ENCODE data around the gene FUS.
"Not testable (repeated sequence)": the region's sequence is repeated elsewhere in the genome, so short reads cannot be mapped to it uniquely, and the experiment has no call there.

The FUS gene

GRCh38 chr16:31179747-31180459 lies at the start of gene FUS:
FUS (plus strand) TSS chr16:31180139; CDS start chr16:31180215, 76 bp downstream.
- DNase-seq = peak; percentile 90

- DNase-seq = no peak
Measured at GRCh38 chr16:31130336-31130891, 49.5 kb upstream of the FUS start.

DNA sequence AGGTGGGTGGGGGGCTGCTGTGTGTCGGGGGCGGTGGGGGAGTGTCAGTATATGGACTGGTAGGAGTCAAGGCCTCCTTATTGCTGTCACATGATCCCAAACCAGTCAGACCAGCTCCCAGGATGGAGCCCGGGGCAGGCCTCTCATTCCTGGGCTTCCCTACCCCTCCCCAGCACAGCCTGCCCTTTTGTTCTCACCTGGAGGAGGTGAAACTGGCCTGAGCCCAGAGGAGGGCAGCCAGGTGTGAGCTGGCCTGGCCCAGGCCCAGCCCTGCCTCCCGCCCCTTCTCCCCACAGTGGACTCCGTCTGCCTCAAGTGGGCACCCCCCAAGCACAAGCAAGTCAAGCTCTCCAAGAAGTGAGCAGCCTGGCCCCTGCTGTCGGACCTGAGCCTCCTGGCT lies 49.0 kb upstream of the FUS start:
- no peak for DNase-seq

DNA sequence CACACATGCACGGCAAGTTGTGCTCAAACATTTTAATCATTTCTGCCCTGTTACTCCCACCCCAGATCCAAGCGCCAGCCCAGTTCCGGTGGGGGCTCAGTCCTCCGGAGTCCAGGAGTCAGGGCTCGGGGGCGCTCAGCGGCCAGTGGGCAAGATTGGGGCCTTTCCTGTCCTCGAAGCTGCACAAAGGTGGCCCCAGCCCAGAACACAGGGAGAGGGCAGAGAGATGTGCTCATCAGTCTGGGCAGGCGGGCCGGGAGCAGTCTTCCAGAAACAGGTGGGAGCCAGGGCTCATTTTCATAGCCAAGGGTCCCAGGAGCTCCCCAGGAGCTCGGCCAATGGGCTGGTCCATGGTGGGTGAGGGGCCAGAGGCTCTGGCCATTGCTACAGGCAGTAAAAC lies 48.5 kb upstream of the FUS start:
- no peak for DNase-seq

GRCh38 chr16:31131841-31132271 lies 48.1 kb upstream of the FUS start:
- DNase-seq = no peak

DNA sequence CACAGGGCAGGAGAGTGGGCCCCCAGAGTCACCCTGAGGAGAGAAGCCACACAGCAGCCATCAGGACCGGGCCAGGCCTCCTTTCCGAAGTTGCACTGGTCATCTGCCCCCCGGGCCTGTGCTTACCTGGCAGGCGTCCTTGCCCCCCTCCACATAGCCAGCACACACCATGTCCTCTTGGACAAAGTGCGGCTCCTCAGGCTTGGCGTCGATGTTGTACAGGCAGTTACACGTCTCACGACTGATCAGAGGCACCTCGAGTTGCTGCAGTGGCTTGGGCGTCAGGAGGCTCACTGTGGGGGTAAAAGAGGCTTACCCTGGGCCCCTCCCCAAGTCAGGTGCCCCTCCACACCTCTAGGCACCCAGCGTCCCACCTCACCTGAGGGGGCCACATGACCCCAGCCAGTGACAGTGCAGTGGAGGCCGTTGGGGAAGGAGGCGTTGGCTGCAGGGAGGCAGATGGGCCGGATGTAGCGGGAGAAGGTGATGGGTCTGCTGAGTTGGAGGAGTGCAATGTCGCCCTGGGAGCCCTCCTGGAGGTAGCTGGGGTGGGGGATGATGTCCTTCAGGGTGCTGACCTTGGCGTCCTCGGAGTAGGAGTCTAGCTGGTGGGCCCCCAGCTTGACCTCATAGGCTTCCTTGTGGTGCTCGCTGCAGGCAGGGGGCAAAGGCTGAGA lies 47.5 kb upstream of the FUS start:
- DNase-seq = no peak

- no peak for DNase-seq
Measured at GRCh38 chr16:31133046-31133501, 46.9 kb upstream of the FUS start.

- peak; percentile 30 for DNase-seq
Measured at GRCh38 chr16:31134091-31134571, 45.8 kb upstream of the FUS start.

- DNase-seq = no peak
Measured at GRCh38 chr16:31134625-31135534, 45.1 kb upstream of the FUS start.

- DNase-seq = peak; percentile 57
Measured at GRCh38 chr16:31135535-31136286, 44.2 kb upstream of the FUS start, which contains the start of gene PRSS8. PRSS8 (minus strand) TSS chr16:31135727; CDS start chr16:31135498, 229 bp downstream.

DNA sequence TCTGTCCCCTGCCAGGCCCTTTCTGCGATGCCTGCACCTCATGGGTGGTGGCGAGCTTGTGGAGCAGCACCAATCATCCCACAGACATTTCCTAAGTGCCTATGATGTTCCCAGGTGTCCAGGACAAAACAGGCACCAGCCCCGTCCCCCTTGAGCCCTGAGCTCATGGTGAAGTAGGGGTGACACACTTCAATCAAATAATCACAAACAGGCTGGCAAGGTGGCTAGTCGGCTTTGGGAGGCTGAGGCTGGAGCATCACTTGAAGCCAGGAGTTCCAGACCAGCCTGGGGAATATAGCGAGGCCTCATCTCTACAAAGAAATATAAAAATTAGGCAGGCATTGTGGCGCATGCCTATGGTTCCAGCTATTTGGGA lies 43.7 kb upstream of the FUS start:
- no peak for DNase-seq

DNA sequence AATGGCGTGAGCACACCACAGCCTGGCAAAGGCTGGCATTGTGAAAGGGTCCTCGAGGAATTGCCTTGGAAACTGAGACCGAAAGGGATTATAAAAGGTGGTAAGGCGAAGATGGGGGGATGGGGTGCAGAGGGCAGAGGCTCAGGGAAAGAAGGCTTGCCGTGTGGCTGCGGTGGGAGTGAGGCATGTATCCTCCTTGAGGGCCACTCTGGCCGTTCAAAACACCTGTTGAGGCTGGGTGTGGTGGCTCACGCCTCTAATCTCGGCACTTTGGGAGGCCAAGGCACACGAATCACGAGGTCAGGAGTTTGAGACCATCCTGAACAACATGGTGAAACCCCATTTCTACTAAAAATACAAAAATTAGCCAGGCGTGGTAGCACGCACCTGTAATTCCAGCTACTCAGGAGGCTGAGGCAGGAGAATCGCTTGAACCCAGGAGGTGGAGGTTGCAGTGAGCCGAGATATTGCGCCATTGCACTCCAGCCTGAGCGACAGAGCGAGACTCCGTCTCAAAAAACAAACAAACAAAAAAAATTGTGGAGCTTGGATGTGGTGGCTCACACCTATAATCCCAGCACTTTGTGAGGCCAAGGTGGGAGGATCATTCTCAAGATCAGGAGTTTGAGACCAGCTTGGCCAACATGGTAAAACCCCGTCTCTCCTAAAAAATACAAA lies 43.0 kb upstream of the FUS start:
- DNase-seq = not testable (repeated sequence)

DNA sequence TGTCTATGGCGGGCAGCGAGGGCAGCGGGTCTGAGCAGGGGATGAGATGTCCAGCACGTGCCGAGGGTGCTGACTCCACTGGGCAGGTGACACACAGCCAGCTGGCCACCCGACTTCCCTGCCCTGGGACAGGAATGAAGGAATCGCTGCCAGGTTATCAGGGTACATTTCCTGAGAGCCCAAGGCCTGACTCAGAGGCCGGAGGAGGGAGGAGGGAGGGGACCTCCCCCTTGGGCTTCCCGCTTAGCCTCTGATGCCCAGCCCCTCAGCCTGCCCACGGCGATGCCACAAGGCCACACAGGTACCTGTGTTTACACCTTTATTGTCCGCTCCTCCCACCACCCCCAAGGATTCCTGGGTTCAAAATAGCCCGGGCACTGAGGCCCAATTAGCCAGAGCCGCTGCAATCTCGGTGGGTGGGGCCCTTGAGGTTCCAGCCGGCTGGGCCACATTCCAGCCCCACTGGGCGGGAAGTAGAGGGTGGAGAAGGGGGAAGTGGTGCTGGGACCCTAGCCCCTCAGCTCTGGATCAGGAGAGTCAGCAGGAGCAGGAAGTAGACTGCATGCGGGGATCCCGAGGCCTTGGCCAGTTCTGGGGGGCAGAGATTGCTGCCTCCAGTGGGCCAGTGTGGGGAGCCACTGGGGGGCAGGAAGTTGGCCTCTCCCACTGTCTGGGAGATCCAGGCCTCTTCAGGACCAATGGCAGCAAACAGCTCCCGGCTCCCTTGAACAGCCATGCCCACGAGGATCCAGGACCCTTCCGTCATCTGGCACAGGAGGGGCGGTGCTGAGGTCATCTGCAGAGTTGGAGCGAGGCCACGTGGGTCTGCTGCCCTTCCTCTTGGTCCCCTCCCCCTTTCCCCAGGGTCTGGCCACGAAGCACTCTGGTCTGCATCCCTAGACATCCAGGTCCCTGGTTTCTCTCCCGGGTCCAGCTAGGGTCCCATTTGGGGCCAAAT lies 41.0 kb upstream of the FUS start:
- DNase-seq = no peak

- not testable (repeated sequence) for DNase-seq
Measured at GRCh38 chr16:31141071-31141469, 38.9 kb upstream of the FUS start.

DNA sequence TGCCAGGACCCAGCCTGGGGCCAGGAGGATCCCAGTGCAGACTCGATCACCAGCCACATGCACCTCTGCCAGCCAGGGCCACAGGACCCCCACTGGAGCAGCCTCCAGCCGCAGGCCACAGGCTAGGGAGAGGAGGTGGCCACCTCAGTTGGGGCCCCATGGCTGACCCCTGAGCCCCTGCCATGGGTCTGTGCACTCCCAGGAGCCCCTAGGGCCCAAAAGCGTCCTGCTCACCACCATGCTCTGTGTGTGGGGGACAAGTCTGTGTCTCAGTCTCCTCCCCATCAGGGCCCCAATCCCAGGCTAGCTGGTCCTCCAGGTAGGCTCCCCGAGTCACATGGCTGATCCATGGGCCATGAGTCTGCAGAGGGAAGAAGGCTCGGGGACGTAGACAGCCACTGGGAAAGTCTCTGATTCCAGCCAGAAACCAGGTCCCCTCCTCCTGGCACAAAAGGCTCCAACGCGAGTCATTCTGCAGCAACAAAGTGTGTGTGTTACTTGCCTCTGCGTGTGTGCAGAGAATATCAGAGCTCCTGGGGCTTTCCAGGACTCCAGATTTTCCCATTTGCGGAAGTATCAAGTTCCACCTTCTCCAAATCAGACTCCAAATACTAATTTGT lies 38.3 kb upstream of the FUS start:
- DNase-seq = no peak

- peak; percentile 98 for DNase-seq
Measured at GRCh38 chr16:31142109-31143010, 37.6 kb upstream of the FUS start.

GRCh38 chr16:31143011-31143693 lies 36.8 kb upstream of the FUS start:
- DNase-seq = no peak

- no peak for DNase-seq
Measured at GRCh38 chr16:31143694-31144148, 36.2 kb upstream of the FUS start.

Measured in hematopoietic multipotent progenitor cell treated with erythropoietin and hydrocortisone succinate and interleukin-3 and kit ligand, for 8 days (in vitro differentiated cells).